GM23338 (cell line): ENCODE measurements around the gene NHS. TPM values are rescaled to one million over a fixed set of nuclear protein-coding genes. Genes with fewer than 3 reads are reported as not detected.

Experiments used
- ATAC-seq: fragments of 200-7000 bp; cut with Tn5 transposase; 3 replicates; pipeline ENCODE4 v1.9.1; 2020
- DNase-seq: peaks from one replicate; pipeline ENCODE4 v3.0.0-alpha.2; 2015; ENCODE audit warnings: low spot score
- H2AFZ ChIP-seq: fragments of 200-600 bp; sonication (generic); 2 replicates; pipeline ENCODE4 v1.8.0; 2016; ENCODE audit warnings: antibody characterized with exemption, mild to moderate bottlenecking, moderate library complexity
- H3F3A ChIP-seq: fragments of 200-600 bp; sonication (generic); replicated peaks from 2 replicates; pipeline ENCODE4 v1.8.0; 2017; ENCODE audit warnings: antibody characterized with exemption, mixed run types, low read depth
- H3K27ac ChIP-seq: fragments of 200-600 bp; sonication (generic); 2 replicates; pipeline ENCODE4 v1.6.1; 2016; ENCODE audit warnings: low read depth
- H3K27me3 ChIP-seq: fragments of 200-600 bp; sonication (generic); 2 replicates; pipeline ENCODE4 v1.8.0; 2016; ENCODE audit warnings: mild to moderate bottlenecking, mixed run types, moderate library complexity; ENCODE audit not compliant: insufficient read depth
- H3K36me3 ChIP-seq: fragments of 200-600 bp; sonication (generic); 2 replicates; pipeline ENCODE4 v1.8.0; 2016; ENCODE audit warnings: mild to moderate bottlenecking; ENCODE audit not compliant: insufficient read depth
- H3K4me1 ChIP-seq: fragments of 200-600 bp; sonication (generic); 2 replicates; pipeline ENCODE4 v1.8.0; 2016; ENCODE audit warnings: mild to moderate bottlenecking, moderate library complexity; ENCODE audit not compliant: insufficient read depth
- H3K4me2 ChIP-seq: fragments of 200-600 bp; sonication (generic); 2 replicates; pipeline ENCODE4 v1.7.1; 2017; ENCODE audit warnings: mixed run types
- H3K4me3 ChIP-seq: fragments of 200-600 bp; sonication (generic); 2 replicates; pipeline ENCODE4 v1.6.1; 2016; ENCODE audit warnings: mixed run types
- H3K79me2 ChIP-seq: fragments of 200-600 bp; sonication (generic); replicated peaks from 2 replicates; pipeline ENCODE4 v1.8.0; 2017; ENCODE audit warnings: mild to moderate bottlenecking; ENCODE audit not compliant: insufficient read depth
- H3K9me2 ChIP-seq: fragments of 200-600 bp; sonication (generic); 2 replicates; pipeline ENCODE4 v1.8.0; 2017; ENCODE audit not compliant: insufficient read depth
- H4K20me1 ChIP-seq: fragments of 200-600 bp; sonication (generic); replicated peaks from 2 replicates; pipeline ENCODE4 v1.8.0; 2017; ENCODE audit warnings: mild to moderate bottlenecking; ENCODE audit not compliant: insufficient read depth
- H3K27ac Mint-ChIP-seq: 2 replicates; pipeline ENCODE4 v1.8.0; 2020; ENCODE audit warnings: inconsistent platforms, mild to moderate bottlenecking, moderate library complexity, mixed read lengths
- H3K27me3 Mint-ChIP-seq: 3 replicates; pipeline ENCODE4 v1.8.0; 2022; ENCODE audit warnings: low read depth, mild to moderate bottlenecking, moderate library complexity, mixed read lengths, inconsistent platforms; ENCODE audit not compliant: insufficient read depth, poor library complexity
- H3K36me3 Mint-ChIP-seq: 3 replicates; pipeline ENCODE4 v1.8.0; 2021; ENCODE audit warnings: low read depth, mild to moderate bottlenecking, inconsistent platforms, moderate library complexity, mixed read lengths
- H3K4me1 Mint-ChIP-seq: 3 replicates; pipeline ENCODE4 v1.8.0; 2020; ENCODE audit warnings: mild to moderate bottlenecking, inconsistent platforms, mixed read lengths
- H3K4me3 Mint-ChIP-seq: 3 replicates; pipeline ENCODE4 v1.8.0; 2021; ENCODE audit warnings: moderate library complexity, mild to moderate bottlenecking, inconsistent platforms, mixed read lengths
- H3K9me3 Mint-ChIP-seq: 3 replicates; pipeline ENCODE4 v1.8.0; 2020; ENCODE audit warnings: moderate library complexity, mild to moderate bottlenecking, inconsistent platforms, mixed read lengths
- CREB1 ChIP-seq: fragments of 250-450 bp; sonication (Bioruptor Pico); IDR thresholded peaks from 2 replicates; pipeline ENCODE4 v1.5.0; 2020; ENCODE audit warnings: low read depth, mild to moderate bottlenecking, moderate library complexity
- CTCF ChIP-seq, 2 experiments: fragments of 200-600 bp in 1 of 2; sonication (generic) in 1 of 2; conservative IDR thresholded peaks; 2 replicates each; pipeline versions ENCODE4 v1.5.1 to v1.6.1; 2016 to 2017; ENCODE audit warnings: antibody characterized with exemption in 2 of 2, low read depth in 2 of 2, mild to moderate bottlenecking in 2 of 2, moderate library complexity in 1 of 2
- ETS1 ChIP-seq: IDR thresholded peaks from 2 replicates; pipeline ENCODE4 v1.6.1; 2016; ENCODE audit warnings: antibody characterized with exemption
- EZH2 ChIP-seq: fragments of 200-600 bp; sonication (generic); IDR thresholded peaks from one replicate; pipeline ENCODE4 v1.8.0; 2017; ENCODE audit warnings: antibody characterized with exemption, mild to moderate bottlenecking, low read depth; ENCODE audit not compliant: unreplicated experiment
- EZH2phosphoT487 ChIP-seq: fragments of 200-600 bp; sonication (generic); IDR thresholded peaks from one replicate; pipeline ENCODE4 v1.8.1; 2018; ENCODE audit warnings: antibody characterized with exemption; ENCODE audit not compliant: unreplicated experiment
- JUNB ChIP-seq: IDR thresholded peaks from one replicate; pipeline ENCODE4 v1.6.1; 2016; ENCODE audit warnings: antibody characterized with exemption; ENCODE audit not compliant: unreplicated experiment
- NANOG ChIP-seq: IDR thresholded peaks from 2 replicates; pipeline ENCODE4 v1.6.1; 2016; ENCODE audit warnings: antibody characterized with exemption, borderline replicate concordance
- POLR2AphosphoS5 ChIP-seq: IDR thresholded peaks from 2 replicates; pipeline ENCODE4 v1.6.1; 2016; ENCODE audit warnings: antibody characterized with exemption, low read depth
- REST ChIP-seq: IDR thresholded peaks from one replicate; pipeline ENCODE4 v1.6.1; 2018; ENCODE audit warnings: antibody characterized with exemption; ENCODE audit not compliant: unreplicated experiment
- STAT1 ChIP-seq: IDR thresholded peaks from one replicate; pipeline ENCODE4 v1.6.1; 2016; ENCODE audit warnings: antibody characterized with exemption; ENCODE audit not compliant: unreplicated experiment
- ZNF114 ChIP-seq: fragments of 250-450 bp; sonication (Bioruptor Pico); IDR thresholded peaks from 2 replicates; pipeline ENCODE4 v1.5.0; 2020; ENCODE audit warnings: mild to moderate bottlenecking, moderate library complexity
- ZNF331 ChIP-seq: fragments of 250-450 bp; sonication (Bioruptor Pico); IDR thresholded peaks from 2 replicates; pipeline ENCODE4 v1.5.0; 2020; ENCODE audit warnings: low read depth, mild to moderate bottlenecking, moderate library complexity
- ZNF462 ChIP-seq: fragments of 250-450 bp; sonication (Bioruptor Pico); IDR thresholded peaks from 2 replicates; pipeline ENCODE4 v1.5.0; 2020; ENCODE audit warnings: mild to moderate bottlenecking, moderate library complexity
- polyA plus RNA-seq: library from polyadenylated mRNA; unstranded; fragments of >200 nt; fragmentation: Nextera tagmentation; extraction: Ambion mirVana; gene quantifications from 2 replicates; pipeline ENCODE4 v1.2.1, GENCODE V29; 2016
- total RNA-seq: library from RNA; depleted of rRNA; stranded (reverse); fragments of >200 nt; shearing (Covaris generic); gene quantifications from 2 replicates; pipeline ENCODE4 v1.2.3, GENCODE V29; 2014

NHS gene
- total and polyA plus RNA-seq, 2 experiments from 2014 or later = 1.8 to 8.2 TPM

GRCh38 chrX:17453788-17454187 lies 78.8 kb downstream of the NHS start:
- Histone ChIP-seq H3K4me3 (no peak overlapping the region), H4K20me1 (no peaks in the 10 kb centered on the region), H3K27me3 (no peaks in the 10 kb centered on the region), H2AFZ (no peak overlapping the region), H3K4me1 (no peaks in the 10 kb centered on the region), H3K79me2 (no peaks in the 10 kb centered on the region), H3F3A (no peaks in the 10 kb centered on the region), H3K27ac (no peak overlapping the region), H3K9me2 (no peaks in the 10 kb centered on the region), H3K4me2 (no peak overlapping the region), H3K36me3 (no peaks in the 10 kb centered on the region)
- Mint-ChIP-seq H3K9me3 (no peaks in the 10 kb centered on the region), H3K27me3 (no peaks in the 10 kb centered on the region), H3K4me3 (no peak overlapping the region), H3K27ac (no peak overlapping the region), H3K4me1 (peaks cover 19% of the 10 kb centered on the region), H3K36me3 (no peaks in the 10 kb centered on the region)
- TF ChIP-seq REST = no peak
- TF ChIP-seq EZH2phosphoT487 = no peak
- no peak for TF ChIP-seq CREB1 (CRISPR knock-in tag)
- TF ChIP-seq STAT1 = no peak
- no peak for TF ChIP-seq ETS1
- no peak for TF ChIP-seq EZH2
- no peak for TF ChIP-seq NANOG
- TF ChIP-seq JUNB = no peak
- no peak for TF ChIP-seq POLR2AphosphoS5
- TF ChIP-seq ZNF462 (CRISPR knock-in tag) = no peak
- TF ChIP-seq ZNF331 (CRISPR knock-in tag) = no peak
- TF ChIP-seq ZNF114 (CRISPR knock-in tag) = no peak
- TF ChIP-seq CTCF (conservative IDR thresholded peaks at IDR 0.05; ENCODE audit: low read depth in 2 of 2) = no peak
- DNase-seq = no peak
- ATAC-seq = no peak
